Measurements from ENCODE around the gene NDRG2. TPM values are rescaled to one million over a fixed set of nuclear protein-coding genes. Genes with fewer than 3 reads are reported as not detected.

Gene NDRG2
- polyA plus RNA-seq, 1 experiment: 1.0 TPM

DNA sequence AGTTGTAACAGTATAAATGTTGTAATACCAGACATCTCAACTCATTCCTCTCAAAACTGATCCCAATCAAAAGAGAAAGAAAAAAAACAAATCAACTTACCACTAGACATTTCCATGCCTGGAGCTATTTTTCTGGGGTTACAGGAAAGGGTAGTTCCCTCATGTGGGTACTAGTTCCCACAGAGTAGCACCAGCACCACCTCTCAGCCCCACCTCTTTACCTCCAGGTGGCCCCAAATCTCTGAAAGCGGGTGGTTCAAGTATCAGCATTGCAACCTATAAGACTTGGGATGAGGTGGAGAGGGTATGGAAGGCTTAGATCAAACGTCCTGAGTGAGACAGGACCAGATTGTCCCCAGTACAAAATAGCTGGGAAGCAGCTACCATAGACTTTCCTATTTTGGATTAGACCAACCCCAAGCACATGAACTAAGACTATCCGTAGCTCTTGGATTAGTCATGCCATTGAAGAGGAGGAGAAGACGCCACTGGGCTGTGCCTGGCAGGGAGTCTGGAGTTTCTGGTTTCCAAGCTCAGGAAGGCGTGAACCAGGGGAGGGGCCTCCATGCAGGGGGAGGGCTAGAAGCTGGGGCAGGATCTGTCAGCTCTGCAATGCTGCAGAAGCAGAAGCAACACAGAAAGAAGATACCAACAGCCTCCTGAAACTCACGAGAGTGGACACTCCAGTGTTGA is 26.0 kb downstream of the NDRG2 start, which contains the start of gene SLC39A2:
Gene SLC39A2, plus strand, starts transcription at position 620 of the 693 bp plus-strand sequence. CDS start 154 bp downstream, outside the sequence.
- H3K27ac ChIP-seq (ENCODE audit: low read depth, low read length): no peak within 1 kb of the TSS
- TF ChIP-seq, protein P1, sequence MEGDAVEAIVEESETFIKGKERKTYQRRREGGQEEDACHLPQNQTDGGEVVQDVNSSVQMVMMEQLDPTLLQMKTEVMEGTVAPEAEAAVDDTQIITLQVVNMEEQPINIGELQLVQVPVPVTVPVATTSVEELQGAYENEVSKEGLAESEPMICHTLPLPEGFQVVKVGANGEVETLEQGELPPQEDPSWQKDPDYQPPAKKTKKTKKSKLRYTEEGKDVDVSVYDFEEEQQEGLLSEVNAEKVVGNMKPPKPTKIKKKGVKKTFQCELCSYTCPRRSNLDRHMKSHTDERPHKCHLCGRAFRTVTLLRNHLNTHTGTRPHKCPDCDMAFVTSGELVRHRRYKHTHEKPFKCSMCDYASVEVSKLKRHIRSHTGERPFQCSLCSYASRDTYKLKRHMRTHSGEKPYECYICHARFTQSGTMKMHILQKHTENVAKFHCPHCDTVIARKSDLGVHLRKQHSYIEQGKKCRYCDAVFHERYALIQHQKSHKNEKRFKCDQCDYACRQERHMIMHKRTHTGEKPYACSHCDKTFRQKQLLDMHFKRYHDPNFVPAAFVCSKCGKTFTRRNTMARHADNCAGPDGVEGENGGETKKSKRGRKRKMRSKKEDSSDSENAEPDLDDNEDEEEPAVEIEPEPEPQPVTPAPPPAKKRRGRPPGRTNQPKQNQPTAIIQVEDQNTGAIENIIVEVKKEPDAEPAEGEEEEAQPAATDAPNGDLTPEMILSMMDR (IDR thresholded peaks at IDR 0.05; ENCODE audit: low read depth, low read length): no peak
- ChIA-PET CTCF (interaction anchor here (0.5 to 7.7 kb wide), 6 partner anchors 10 to 105 kb away, joined by 3 to 55 read pairs (median 11); no protein-coding TSS in a partner anchor), POLR2A (no interaction called here)
- DNase-seq (ENCODE audit: low read depth, low spot score): no peak
- no peaks in the 10 kb centered on the region for H3K27me3 ChIP-seq (ENCODE audit: control insufficient read depth, insufficient read depth, low read length)
- H3K9me3 ChIP-seq (ENCODE audit: control insufficient read depth, insufficient read depth, low read length): no peaks in the 10 kb centered on the region
- H3K4me3 ChIP-seq (ENCODE audit: low read depth, low read length): no peak within 1 kb of the TSS

DNA sequence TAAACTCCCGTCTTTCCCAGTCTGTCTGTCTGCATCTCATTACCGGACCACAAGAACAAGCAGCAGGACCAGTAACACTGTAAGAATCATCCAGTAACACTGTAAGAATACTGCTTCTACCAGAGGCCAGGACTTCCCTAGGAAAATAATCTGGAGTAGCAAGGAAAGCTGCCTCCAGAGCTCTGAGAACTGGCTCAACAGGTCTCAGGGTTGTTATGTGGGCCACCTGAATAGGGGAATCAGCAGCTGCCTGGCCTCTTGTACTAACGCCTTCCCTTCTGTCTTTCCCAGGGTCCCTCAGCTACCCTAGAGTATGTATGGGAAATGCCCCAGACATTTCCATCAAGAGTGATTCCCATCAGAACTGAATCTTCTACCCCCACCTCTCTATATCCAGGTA is 26.7 kb downstream of the NDRG2 start:
- H3K9me3 ChIP-seq (ENCODE audit: control insufficient read depth, insufficient read depth, low read length): no peaks in the 10 kb centered on the region
- DNase-seq (ENCODE audit: low read depth, low spot score): no peak
- H3K4me3 ChIP-seq (ENCODE audit: low read depth, low read length): no peak overlapping the region
- POLR2A ChIA-PET: no interaction called here
- CTCF ChIA-PET: interaction anchor here (1.3 to 7.7 kb wide), 5 partner anchors 10 to 106 kb away, joined by 3 to 55 read pairs (median 19); no protein-coding TSS in a partner anchor
- TF ChIP-seq, protein P1 (IDR thresholded peaks at IDR 0.05; ENCODE audit: low read depth, low read length): no peak
- no peaks in the 10 kb centered on the region for H3K27me3 ChIP-seq (ENCODE audit: control insufficient read depth, insufficient read depth, low read length)
- no peak overlapping the region for H3K27ac ChIP-seq (ENCODE audit: low read depth, low read length)

DNA sequence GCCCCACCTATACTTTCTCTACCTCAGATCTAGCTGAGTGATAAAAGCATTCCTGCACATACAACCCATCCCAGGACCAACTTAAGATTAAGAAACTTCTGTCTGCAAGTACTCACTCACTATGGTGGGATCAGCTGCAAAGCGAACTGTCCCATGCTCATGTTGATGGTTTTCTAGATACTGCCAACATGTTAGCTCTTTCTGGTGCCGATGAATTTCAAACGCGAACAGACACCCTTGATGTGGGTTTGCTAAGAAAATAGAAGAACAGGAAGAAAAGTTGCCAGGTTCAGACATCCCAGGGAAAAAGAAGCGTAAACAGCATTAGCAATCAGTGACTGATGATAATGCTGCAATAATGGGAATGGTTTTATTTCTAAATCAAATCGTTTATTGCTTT is 27.3 kb downstream of the NDRG2 start:
- CTCF ChIA-PET: interaction anchor here (0.6 to 7.7 kb wide), 8 partner anchors 8 to 140 kb away, joined by 3 to 55 read pairs (median 6); no protein-coding TSS in a partner anchor
- Histone ChIP-seq H3K4me3 (ENCODE audit: low read depth, low read length) (no peak overlapping the region), H3K27me3 (ENCODE audit: control insufficient read depth, insufficient read depth, low read length) (no peaks in the 10 kb centered on the region), H3K9me3 (ENCODE audit: control insufficient read depth, insufficient read depth, low read length) (no peaks in the 10 kb centered on the region), H3K27ac (ENCODE audit: low read depth, low read length) (no peak overlapping the region)
- no peak for DNase-seq (ENCODE audit: low read depth, low spot score)
- TF ChIP-seq, protein P1 (IDR thresholded peaks at IDR 0.05; ENCODE audit: low read depth, low read length): no peak
- POLR2A ChIA-PET: interaction anchor here (0.5 kb wide), 1 partner anchor 22 kb away, joined by 3 read pairs; no protein-coding TSS in a partner anchor

DNA sequence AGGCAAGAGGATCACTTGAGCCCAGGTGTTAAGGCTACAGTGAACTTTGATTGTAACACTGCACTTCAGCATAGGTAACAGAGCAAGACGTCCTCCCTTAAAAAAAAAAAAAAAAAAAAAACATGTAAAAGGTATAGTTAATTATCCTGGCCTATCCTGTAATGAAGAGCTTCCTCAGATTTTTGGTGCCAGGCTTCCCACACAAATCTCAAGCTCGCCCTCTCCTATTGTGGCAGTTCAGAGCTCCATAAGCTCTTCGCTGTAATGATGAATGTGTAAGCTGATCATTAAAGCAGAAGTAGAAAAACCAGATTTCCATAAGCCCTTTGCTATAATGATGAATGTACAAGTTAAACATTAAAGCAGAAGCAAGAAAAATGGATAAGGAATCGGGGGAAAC is 27.7 kb downstream of the NDRG2 start:
- TF ChIP-seq, protein P1 (IDR thresholded peaks at IDR 0.05; ENCODE audit: low read depth, low read length): no peak
- H3K9me3 ChIP-seq (ENCODE audit: control insufficient read depth, insufficient read depth, low read length): no peaks in the 10 kb centered on the region
- no peaks in the 10 kb centered on the region for H3K27me3 ChIP-seq (ENCODE audit: control insufficient read depth, insufficient read depth, low read length)
- no peak for DNase-seq (ENCODE audit: low read depth, low spot score)
- no peak overlapping the region for H3K4me3 ChIP-seq (ENCODE audit: low read depth, low read length)
- H3K27ac ChIP-seq (ENCODE audit: low read depth, low read length): no peak overlapping the region
- POLR2A ChIA-PET: interaction anchor here (0.5 kb wide), 1 partner anchor 22 kb away, joined by 3 read pairs; no protein-coding TSS in a partner anchor
- CTCF ChIA-PET: interaction anchor here (0.6 to 7.7 kb wide), 8 partner anchors 8 to 140 kb away, joined by 3 to 55 read pairs (median 6); no protein-coding TSS in a partner anchor

DNA sequence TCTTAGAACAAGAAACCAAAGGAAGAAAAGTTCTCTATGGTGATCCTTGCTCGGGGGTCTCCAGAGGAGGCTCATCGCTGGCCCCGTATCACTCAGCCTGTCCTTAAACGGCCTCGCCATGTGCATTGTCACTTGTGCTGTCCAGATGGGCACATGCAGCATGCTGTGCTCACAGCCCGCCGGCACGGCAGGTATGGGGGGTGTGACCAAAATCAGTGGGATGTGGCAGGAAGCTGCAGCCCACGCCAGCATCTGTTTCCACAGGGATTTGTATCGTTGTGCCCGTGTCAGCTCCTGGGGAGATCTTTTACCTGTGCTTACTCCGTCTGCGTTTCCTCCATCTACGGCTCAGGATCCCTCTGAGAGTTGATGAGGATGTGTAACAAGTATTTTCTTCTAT is 28.3 kb downstream of the NDRG2 start:
- Histone ChIP-seq H3K27ac (ENCODE audit: low read depth, low read length) (no peak overlapping the region), H3K9me3 (ENCODE audit: control insufficient read depth, insufficient read depth, low read length) (no peaks in the 10 kb centered on the region), H3K27me3 (ENCODE audit: control insufficient read depth, insufficient read depth, low read length) (no peaks in the 10 kb centered on the region), H3K4me3 (ENCODE audit: low read depth, low read length) (no peak overlapping the region)
- TF ChIP-seq, protein P1 (IDR thresholded peaks at IDR 0.05; ENCODE audit: low read depth, low read length): no peak
- POLR2A ChIA-PET: no interaction called here
- CTCF ChIA-PET: interaction anchor here (1.0 to 7.7 kb wide), 5 partner anchors 9 to 107 kb away, joined by 3 to 55 read pairs (median 19); no protein-coding TSS in a partner anchor
- no peak for DNase-seq (ENCODE audit: low read depth, low spot score)
